Nephron progenitor cell (in vitro differentiated cells): Measurements from ENCODE around the gene MMP7.

ENCODE experiments used
- DNase-seq: peaks from one replicate; pipeline ENCODE4 v3.0.0; 2021
- H3K27ac Mint-ChIP-seq: 2 replicates; pipeline ENCODE4 v1.8.0; 2021; ENCODE audit warnings: mild to moderate bottlenecking, moderate library complexity, mixed read lengths
- H3K27me3 Mint-ChIP-seq: 2 replicates; pipeline ENCODE4 v1.8.0; 2021; ENCODE audit warnings: mild to moderate bottlenecking, low read depth, mixed read lengths; ENCODE audit not compliant: poor library complexity
- H3K36me3 Mint-ChIP-seq: 2 replicates; pipeline ENCODE4 v1.8.0; 2021; ENCODE audit warnings: low read depth, mixed read lengths
- H3K4me1 Mint-ChIP-seq: 2 replicates; pipeline ENCODE4 v1.8.0; 2021; ENCODE audit warnings: mixed read lengths
- H3K4me3 Mint-ChIP-seq: 2 replicates; pipeline ENCODE4 v1.8.0; 2021; ENCODE audit warnings: mild to moderate bottlenecking, moderate library complexity, mixed read lengths
- H3K9me3 Mint-ChIP-seq: 2 replicates; pipeline ENCODE4 v1.8.0; 2021; ENCODE audit warnings: mild to moderate bottlenecking, moderate library complexity, mixed read lengths
- TF ChIP-seq, protein P1 (sequence below): fragments of 200-600 bp; sonication (generic); IDR thresholded peaks from 2 replicates; pipeline ENCODE4 v1.5.0; 2021; ENCODE audit warnings: antibody characterized with exemption

Gene MMP7

DNA sequence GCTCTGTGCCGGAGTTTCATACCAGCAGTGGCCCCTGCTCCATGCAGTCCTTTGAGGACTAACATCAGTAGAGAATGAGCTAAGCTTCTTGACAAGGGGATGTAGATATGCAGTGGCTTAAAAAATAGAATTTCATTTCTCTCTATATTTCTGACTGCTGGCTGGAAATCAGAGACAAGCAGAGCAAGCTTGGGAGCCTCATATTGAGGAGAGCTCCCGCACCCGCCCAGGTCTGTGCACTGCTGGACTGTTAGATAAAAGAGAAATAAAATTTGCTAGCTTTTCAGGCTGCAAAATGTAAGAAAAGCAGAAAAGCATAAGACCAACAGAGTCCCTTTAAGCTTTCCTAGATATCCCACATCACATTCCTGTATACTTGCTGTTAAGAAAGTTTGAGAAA is 31.4 kb downstream of the MMP7 start:
- Mint-ChIP-seq H3K36me3 (no peaks in the 10 kb centered on the region), H3K9me3 (peaks cover 11% of the 10 kb centered on the region), H3K4me3 (no peak overlapping the region), H3K4me1 (peaks cover 9% of the 10 kb centered on the region), H3K27ac (no peak overlapping the region), H3K27me3 (peaks cover 3% of the 10 kb centered on the region)
- no peak for DNase-seq
- TF ChIP-seq, protein P1, sequence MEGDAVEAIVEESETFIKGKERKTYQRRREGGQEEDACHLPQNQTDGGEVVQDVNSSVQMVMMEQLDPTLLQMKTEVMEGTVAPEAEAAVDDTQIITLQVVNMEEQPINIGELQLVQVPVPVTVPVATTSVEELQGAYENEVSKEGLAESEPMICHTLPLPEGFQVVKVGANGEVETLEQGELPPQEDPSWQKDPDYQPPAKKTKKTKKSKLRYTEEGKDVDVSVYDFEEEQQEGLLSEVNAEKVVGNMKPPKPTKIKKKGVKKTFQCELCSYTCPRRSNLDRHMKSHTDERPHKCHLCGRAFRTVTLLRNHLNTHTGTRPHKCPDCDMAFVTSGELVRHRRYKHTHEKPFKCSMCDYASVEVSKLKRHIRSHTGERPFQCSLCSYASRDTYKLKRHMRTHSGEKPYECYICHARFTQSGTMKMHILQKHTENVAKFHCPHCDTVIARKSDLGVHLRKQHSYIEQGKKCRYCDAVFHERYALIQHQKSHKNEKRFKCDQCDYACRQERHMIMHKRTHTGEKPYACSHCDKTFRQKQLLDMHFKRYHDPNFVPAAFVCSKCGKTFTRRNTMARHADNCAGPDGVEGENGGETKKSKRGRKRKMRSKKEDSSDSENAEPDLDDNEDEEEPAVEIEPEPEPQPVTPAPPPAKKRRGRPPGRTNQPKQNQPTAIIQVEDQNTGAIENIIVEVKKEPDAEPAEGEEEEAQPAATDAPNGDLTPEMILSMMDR: no peak

DNA sequence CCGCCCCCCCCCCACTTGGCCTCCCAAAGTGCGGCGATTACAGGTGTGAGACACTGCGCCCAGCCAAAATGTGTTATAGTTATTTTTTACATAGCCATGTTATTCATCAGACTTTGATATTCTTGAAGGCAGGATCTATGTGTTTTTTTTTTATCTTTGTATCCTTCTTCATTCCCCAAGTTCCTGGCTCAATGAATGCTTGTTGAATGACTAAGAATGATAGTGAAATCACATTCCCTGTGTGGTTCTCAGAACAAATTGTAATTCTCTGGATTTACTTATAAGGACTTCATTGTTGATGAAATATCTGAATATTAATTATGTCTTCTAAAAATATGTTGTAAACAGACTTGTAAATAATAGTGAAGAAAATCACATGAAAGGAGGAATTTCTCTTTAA is 33.5 kb downstream of the MMP7 start:
- TF ChIP-seq, protein P1: no peak
- no peak for DNase-seq
- Mint-ChIP-seq H3K9me3 (no peaks in the 10 kb centered on the region), H3K27me3 (peaks cover 5% of the 10 kb centered on the region), H3K4me3 (no peak overlapping the region), H3K4me1 (peaks cover 9% of the 10 kb centered on the region), H3K36me3 (no peaks in the 10 kb centered on the region), H3K27ac (no peak overlapping the region)

DNA sequence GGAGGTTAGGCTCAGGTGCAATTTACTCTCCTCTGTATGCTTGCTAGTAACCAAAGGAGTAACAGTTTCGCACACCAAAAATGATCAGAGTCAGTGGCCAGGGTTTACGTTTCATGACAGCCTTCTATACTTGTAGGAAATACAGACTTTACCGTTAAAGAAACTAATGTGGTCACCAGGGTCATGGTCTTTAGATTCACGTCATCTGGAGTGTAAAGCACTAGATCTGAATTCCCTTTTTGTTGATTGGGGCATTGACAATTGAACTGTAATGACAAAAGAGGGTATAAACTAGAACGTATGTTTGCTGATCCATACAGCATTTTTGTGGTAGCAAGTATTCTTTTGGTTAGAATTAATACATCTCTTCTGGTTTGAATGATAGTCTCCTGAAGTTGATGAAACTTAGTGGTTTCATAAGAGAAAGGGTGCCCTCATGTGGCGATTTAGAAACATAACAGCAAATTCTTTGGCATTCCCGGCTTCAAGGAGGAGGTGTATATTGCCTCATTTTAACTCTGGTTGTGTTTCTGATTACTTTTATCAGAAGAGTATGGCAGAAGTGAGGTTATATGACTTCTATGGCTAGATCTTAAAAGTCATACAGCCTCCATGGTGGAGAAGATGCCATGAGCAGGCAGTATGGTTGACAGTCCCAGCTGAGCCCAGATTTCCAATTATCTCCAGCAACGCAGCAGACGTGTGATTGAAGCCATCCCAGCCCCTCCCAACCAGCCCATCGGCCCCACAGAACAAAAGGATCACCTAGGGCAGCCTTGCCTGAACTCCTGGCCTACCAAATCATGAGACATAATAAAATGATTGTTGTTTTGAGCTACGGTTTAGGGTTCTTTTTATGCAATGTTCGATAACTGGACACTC is 35.1 kb downstream of the MMP7 start:
- no peaks in the 10 kb centered on the region for H3K9me3 Mint-ChIP-seq
- no peak overlapping the region for H3K4me3 Mint-ChIP-seq

DNA sequence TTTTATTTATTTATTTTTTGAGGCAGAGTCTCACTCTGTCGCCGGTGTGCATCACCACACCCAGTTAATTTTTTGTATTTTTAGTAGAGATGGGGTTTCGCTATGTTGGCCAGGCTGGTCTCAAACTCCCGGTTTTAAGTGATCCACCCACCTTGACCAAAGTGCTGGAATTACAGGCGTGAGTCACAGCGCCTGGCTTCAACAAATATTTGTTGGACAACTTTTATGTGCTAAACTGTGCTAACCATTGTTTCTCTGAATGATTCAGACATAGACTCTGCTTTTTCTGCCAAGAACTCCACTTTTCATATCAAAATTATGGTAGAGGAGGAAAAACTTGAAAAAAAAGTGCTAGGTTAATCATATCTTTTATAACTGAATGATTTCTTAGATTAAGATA is 36.3 kb downstream of the MMP7 start:
- TF ChIP-seq, protein P1: no peak
- Mint-ChIP-seq H3K4me3 (no peak overlapping the region), H3K27ac (no peak overlapping the region), H3K9me3 (no peaks in the 10 kb centered on the region), H3K27me3 (peaks cover 5% of the 10 kb centered on the region), H3K36me3 (no peaks in the 10 kb centered on the region), H3K4me1 (peaks cover 9% of the 10 kb centered on the region)
- DNase-seq: no peak

More for the DNA sequence above, 35.1 kb downstream of the MMP7 start:
- H3K4me1 Mint-ChIP-seq: peaks cover 9% of the 10 kb centered on the region
- peaks cover 5% of the 10 kb centered on the region for H3K27me3 Mint-ChIP-seq
- no peaks in the 10 kb centered on the region for H3K36me3 Mint-ChIP-seq
- no peak overlapping the region for H3K27ac Mint-ChIP-seq
- DNase-seq: peak; percentile 35
- TF ChIP-seq, protein P1: peak; percentile 68

DNA sequence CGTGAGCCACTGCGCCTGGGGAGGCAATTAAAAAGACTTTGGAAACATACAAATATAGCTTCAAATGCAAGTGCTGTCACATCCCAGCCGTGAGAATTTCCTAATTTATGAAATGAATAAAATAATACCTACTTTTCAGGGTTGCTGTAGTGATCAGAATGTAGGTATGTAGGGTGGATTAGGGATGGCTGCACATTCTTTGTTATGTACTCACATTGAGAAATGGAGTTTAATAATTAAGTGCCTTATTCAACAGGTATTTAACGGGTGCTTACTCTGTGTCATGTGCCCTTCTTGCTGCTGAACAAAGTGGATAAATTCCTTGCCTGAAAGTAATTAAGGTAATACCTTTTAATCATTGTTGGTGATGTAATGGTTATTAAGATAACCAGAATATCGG is 37.0 kb downstream of the MMP7 start:
- DNase-seq: no peak
- H3K4me3 Mint-ChIP-seq: no peak overlapping the region
- TF ChIP-seq, protein P1: no peak
- peaks cover 9% of the 10 kb centered on the region for H3K4me1 Mint-ChIP-seq
- H3K9me3 Mint-ChIP-seq: no peaks in the 10 kb centered on the region
- H3K36me3 Mint-ChIP-seq: no peaks in the 10 kb centered on the region
- no peak overlapping the region for H3K27ac Mint-ChIP-seq
- peaks cover 4% of the 10 kb centered on the region for H3K27me3 Mint-ChIP-seq

DNA sequence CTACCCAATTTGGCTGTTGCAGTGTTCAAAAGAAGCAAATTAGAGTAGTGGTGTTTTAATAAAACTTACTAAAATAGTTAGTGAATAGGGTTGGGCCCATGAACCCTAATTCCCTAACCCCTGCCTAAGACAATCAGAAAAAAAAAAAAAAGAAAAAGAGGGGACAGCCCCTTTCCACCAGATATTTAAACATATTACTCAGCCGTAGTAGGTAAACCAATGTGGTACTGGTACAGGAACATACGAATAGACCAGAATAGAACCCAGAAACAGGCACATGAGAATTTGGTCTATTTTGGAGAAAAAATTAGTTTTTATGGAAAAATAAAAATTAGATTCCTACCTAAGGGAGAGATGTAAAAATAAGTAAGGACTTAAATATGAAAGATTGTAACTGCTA is 38.6 kb downstream of the MMP7 start:
- Mint-ChIP-seq H3K4me1 (peaks cover 9% of the 10 kb centered on the region), H3K36me3 (no peaks in the 10 kb centered on the region), H3K9me3 (no peaks in the 10 kb centered on the region), H3K27ac (no peak overlapping the region), H3K27me3 (peaks cover 10% of the 10 kb centered on the region), H3K4me3 (no peak overlapping the region)
- TF ChIP-seq, protein P1: no peak
- DNase-seq: no peak
